ENCODE measurements around the gene MIDN.

Gene MIDN

DNA sequence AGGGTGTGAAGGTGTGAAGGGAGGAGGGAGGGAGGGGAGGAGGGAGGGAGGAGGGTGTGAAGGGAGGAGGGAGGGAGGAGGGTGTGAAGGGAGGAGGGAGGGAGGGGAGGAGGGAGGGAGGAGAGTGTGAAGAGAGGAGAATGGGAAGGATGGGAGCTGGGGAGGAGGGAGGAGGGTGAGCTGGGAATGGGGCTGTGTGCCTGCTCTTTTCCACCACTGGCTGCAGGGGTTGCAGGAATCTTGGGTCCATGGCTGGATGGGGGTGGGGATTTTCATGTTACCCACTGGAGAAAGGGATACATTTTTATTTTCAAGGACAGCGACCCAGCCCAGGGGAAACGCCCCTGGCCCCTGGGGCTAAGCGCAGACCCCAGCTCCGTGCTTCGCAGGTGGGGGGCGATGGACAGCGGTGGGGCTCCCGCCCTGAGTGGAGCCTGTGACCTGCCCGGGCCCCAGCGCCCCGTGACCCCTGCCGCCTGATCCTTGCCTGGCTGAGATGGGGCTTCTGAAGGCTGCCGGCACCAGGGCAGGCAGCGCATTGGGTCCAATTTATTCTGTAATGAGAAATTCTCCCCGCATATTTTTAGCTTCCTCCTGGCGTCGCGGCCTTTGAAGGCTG, 34.3 kb downstream of the MIDN start:
- no peak for DNase-seq (ENCODE audit: low spot score)

DNA sequence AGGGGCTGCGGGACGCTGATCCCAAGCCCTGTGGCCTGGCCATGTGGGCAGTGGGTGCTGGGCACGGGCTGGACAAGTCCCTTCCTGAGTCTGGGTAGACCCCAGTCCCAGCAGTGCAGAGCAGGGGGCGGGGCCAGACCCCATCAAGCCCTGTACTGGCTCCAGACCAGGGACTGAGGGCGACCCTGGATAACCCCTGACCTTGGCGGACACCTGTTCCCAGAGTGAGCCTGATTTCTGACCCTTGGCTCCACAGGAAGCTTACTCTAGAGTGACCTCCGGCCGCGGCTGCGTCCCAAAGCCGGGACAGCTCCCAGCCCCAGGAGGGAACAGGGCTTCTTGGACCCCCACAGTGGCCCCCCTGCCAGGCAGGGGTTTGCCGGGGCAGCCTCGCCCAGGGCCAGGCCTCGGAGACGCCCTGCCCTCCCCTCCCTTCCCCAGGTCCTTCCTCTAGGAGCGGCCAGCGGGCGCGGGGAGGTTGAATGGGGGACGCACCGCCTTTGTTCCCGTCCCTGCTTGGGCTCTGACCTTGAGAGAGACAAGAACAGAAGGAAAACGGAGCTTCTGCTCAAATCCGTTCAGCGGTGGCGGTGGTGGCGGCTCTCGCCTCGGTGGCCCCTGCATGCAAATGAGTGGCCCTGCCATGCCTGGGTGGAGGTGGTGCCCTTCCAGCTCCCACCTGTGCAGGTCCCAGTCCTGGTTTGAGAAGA, 35.0 kb downstream of the MIDN start:
- no peak for DNase-seq (ENCODE audit: low spot score)

- no peak for DNase-seq (ENCODE audit: low spot score)
Measured at GRCh38 chr19:1283917-1284292, 35.5 kb downstream of the MIDN start.

DNA sequence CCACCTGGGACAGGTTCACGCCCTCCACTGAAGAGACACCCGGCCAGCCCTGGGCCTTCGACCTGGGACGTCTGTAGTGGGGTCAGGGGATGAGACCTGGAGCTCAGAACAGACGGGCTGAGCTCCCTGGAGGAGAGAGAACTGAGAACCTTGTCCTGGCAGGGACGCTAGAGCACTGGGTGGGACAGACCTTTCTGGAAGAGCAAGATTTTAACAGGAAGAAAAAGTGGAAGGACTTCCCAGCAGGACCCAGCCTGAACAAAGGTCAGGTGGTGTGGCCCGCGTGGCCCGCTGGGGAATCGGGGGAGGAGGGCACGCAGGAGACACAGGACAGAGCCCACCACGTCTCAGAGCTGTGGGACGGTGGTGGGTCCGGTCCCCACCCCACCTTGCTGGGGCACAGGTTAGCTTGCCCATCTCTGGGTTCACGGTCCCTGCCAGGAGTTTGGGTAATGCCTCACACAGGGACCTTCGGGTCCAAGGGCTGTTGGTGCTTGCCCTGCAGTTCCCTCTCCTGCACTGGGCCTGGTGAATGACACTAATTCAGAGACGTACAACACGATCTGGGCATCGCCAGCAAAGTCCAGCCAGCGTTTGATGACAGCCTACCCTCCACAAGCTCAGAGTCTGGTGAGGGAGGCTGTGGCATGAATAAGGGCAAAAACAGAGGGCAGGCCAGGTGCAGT, 36.1 kb downstream of the MIDN start:
- no peak for DNase-seq (ENCODE audit: low spot score)

GRCh38 chr19:1284979-1285736, 36.8 kb downstream of the MIDN start:
- no peak for DNase-seq (ENCODE audit: low spot score)

DNA sequence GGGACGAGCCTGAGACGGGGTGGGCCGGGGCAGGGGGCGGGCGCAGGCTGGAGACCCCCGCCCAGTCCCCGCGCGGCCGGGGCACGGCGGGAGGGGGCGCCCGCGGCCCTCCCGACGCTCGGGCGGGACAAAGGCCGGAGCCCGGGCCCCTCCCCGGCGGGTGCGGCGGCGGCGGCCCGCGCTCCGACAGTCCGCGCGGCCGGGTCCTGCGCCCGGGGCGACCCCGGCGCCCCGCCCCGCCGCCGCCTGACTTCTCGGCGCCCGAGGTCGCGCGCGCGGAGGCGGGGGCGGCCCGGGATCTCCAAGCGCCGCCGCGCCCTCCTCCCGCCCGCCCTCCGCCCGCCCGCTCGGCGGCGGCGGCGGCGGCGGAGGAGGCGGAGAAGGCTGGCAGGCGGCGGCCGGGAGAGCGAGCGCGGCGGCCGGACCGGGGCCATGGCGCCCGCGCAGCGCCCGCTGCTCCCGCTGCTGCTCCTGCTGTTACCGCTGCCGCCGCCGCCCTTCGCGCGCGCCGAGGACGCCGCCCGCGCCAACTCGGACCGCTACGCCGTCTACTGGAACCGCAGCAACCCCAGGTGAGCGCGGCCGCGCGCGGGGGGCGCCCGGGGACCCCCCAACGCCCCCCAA, 37.5 kb downstream of the MIDN start, which contains the start of gene EFNA2:
Gene EFNA2, plus strand, starts transcription at position 137 of the 624 bp plus-strand sequence. Its CDS starts 296 bp downstream, at position 433.
- no peak for DNase-seq (ENCODE audit: low spot score)

GRCh38 chr19:1286487-1287353, 38.3 kb downstream of the MIDN start:
- DNase-seq (ENCODE audit: low spot score), result no peak

GRCh38 chr19:1287354-1288225, 39.2 kb downstream of the MIDN start:
- no peak for DNase-seq (ENCODE audit: low spot score)

GRCh38 chr19:1288226-1288612, 39.8 kb downstream of the MIDN start:
- no peak for DNase-seq (ENCODE audit: low spot score)

GRCh38 chr19:1288833-1289685, 40.7 kb downstream of the MIDN start:
- DNase-seq (ENCODE audit: low spot score), result no peak

GRCh38 chr19:1289686-1290025, 41.3 kb downstream of the MIDN start:
- DNase-seq (ENCODE audit: low spot score), result no peak

- DNase-seq (ENCODE audit: low spot score), result no peak
Measured at GRCh38 chr19:1290196-1290702, 41.9 kb downstream of the MIDN start.

DNA sequence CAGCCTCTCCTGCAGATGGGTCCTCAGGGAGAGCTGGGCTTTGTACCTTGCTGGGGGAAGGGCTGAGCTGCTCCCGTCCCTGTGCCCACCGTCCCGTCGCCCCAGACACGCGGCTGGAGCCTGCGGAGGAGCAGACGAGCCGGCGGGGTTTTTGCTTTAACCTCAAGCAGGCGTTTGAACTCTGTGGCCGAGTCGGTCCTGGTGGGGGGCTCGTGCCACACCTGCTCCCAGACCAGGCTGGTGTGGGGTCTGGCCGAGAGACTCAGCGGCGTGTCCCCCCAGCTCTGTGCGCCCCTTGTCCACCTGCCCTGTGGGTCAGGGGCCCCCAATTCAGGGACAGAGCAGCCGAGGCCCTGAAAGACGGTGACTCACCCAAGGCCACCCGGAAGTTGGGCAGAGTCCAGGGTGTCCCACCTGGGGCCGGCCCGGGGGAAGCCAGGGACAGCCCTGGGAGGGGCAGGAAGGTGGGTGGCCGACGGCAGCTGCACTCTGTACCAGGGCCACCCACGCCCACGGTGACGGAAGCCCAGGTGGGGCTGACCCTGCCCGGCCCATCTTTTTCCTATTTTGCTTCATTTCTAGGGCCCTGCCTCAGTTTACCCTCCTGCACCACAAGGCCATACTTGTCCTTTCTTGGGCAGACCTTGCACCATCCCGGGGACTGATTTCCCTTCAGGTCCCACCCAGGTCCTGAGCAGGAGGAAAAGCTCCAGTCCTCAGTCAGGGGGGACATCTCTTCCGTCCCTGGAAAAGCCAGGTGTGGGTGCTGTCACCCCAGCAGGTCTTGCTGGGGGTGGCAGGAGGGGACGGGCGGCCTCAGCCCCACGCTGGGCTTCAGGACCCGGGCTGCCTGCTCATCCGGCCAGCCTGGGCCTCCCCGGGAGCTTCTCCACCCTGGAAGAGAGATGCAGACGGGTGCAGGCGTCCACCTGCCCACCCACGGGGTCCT, 42.6 kb downstream of the MIDN start:
- no peak for DNase-seq (ENCODE audit: low spot score)

DNA sequence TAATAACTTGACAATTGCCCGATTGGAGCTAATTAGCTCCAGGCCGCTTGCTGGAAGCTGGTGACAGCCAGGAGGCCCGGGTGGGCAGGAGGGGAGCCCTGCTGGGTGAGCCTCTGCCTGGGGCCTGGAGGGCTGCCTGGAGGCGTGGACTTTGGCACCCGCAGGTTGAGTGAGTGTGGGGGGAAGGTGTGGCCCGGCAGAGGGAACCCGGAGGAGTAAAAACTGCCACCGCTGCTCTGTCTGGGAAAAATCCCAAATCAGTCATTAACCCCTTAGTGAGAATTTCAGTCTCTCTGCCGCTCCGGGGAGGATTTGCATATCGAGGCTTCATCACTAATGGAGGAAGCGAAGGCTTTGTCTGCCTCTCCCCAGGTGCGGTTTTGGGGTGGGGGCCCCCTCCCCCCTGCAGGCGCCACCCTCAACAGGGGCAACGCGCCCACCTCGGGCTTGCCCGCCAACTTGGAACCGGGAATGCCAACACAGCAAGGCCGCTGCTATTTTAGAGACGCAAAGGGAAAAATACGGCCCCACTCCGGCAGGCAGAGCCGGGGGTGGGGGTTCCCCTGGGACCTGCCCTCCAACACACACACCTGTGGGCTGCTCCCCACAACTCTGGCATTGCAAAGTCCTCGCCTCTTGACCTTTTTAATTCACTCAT, 43.5 kb downstream of the MIDN start:
- DNase-seq (ENCODE audit: low spot score), result no peak

DNA sequence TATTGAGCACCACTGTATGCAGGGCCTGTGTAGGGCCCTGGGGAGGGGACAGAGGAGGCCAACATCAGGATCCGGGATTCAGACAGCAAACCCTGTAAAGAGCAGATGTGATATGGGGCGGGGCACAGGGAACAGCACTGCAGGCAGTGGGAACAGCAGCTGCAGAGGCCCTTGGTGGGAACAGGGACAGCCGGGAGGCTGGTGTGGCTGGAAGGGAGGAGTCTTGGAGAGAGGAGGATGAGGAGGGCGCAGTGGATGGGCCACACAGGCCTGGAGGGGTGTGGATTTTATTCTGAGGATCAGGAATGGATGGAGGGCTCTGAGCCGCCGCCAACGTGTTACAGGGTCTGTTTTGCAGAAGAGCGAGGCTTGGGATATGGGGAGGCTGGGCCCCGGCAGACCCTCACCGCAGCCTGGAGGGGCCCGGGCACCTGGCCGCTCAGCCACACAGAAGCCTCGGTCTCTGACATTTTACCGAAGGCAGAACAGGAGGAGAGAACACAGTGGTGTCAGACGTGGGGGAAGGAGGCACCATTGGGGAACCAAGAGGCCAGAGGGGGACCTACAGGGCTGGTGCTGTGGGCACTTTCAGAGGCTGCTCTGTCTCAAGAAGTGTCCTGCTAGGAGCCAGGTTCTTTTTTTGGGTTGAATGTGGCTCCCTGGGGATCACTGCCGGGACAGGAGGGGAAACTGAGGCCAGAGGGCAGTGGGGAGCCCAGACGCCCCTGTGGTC, 44.2 kb downstream of the MIDN start:
- no peak for DNase-seq (ENCODE audit: low spot score)

DNA sequence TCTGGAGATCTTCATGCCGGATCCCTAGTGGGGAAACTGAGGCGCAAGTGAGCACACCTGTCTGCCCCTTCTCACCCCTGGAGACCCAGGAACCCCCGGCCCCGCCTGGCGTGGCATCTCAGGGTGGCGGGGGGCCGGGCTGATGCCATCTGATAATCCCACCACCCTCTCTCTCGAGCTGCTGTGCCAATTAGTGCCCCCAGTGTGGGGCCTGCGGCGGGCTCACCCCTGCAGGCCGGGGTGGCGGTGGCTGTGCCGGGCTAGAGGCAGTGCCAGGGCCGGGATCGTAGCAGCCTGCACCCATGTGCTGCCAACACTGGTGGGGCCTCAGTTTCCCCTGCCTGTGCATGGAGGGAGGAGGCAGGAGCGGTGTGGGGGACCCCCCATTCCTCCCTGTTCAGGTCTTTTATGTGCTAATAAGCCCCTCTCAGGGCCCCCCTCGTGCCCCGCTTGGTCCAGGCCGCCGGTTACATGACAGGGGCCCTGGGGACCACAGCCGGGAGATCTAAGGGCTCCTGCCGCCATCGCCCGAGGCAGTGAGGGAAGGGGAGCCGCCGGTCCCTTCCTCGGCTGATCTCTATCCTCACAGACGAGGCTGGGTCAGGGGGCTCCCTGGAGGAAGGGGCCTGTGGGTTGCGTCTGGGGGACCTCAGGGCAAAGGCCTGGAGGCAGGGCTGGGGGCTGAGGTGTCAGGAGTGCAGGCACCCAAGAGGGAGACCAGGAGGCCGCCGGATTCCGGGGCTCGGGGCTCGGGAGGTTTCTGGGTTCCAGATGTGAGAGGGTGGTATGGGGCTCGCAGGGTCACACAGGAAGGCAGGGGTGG, 45.6 kb downstream of the MIDN start:
- no peak for DNase-seq (ENCODE audit: low spot score)
